ENCODE results near the gene TRAPPC12. TPM values are rescaled to one million over a fixed set of nuclear protein-coding genes. Genes with fewer than 3 reads are reported as not detected.

TRAPPC12 gene
- total RNA-seq, 1 experiment from 2014 or later: 77.0 TPM

DNA sequence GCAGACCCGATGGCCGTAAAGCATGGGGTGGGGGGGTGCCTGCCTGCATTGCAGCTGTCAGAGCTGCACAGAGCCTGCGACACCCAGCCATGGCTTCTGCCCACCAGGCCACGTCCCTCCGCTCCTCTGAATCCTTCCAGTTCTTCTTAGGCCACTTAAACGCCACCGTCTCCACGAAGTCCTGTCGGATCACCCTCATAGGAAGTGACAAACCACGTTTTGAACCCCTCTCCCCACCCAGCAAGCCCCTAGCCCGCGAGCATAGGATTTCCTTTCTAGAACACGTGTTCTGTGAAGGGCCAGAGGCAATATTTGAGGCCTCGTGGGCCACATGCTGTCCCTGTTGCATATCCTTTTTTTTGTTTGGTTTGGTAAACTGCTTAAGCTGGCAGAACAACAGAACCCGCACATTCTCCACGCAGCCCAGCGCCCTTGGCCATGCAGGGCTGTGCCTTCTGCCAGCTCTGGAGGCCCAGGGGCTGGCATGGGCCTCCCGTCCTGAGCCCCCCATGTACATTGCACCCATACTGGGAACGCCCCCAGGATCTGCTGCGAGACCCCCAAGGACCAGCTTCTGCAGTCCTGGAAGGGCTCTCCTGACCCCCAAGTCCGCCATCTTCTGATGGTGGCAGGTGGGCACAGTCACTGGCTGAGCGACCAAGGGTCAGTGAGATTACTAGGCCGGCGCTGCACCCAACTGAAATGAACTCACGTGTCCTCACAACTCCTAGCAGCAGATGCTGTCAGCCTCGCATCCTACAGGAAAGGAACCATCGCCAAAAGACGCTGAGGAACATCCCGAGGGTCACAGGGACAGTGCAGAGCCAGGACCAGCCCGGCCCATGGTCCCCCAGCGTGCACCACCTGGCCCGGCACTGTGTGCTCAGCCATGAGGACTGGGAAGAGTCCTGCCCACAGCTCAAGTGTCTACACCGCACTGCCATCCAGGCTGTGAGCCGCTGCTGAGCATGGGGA lies 104.8 kb downstream of the TRAPPC12 start:
- no peaks in the 10 kb centered on the region for H3K27me3 Mint-ChIP-seq (ENCODE audit: unreplicated experiment)
- intact Hi-C loops (cut with micrococcal nuclease; ENCODE audit: unreplicated experiment): no loop called here
- no TSS peak for BruUV-seq (replicated peaks)
- H3K4me3 Mint-ChIP-seq (ENCODE audit: low read depth, unreplicated experiment): no peak overlapping the region
- TF ChIP-seq, protein P1, sequence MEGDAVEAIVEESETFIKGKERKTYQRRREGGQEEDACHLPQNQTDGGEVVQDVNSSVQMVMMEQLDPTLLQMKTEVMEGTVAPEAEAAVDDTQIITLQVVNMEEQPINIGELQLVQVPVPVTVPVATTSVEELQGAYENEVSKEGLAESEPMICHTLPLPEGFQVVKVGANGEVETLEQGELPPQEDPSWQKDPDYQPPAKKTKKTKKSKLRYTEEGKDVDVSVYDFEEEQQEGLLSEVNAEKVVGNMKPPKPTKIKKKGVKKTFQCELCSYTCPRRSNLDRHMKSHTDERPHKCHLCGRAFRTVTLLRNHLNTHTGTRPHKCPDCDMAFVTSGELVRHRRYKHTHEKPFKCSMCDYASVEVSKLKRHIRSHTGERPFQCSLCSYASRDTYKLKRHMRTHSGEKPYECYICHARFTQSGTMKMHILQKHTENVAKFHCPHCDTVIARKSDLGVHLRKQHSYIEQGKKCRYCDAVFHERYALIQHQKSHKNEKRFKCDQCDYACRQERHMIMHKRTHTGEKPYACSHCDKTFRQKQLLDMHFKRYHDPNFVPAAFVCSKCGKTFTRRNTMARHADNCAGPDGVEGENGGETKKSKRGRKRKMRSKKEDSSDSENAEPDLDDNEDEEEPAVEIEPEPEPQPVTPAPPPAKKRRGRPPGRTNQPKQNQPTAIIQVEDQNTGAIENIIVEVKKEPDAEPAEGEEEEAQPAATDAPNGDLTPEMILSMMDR (IDR thresholded peaks at IDR 0.05; ENCODE audit: unreplicated experiment): no peak
- CTCF ChIA-PET: interaction anchor here (0.7 kb wide), 1 partner anchor 754 kb away, joined by 3 read pairs; no protein-coding TSS in a partner anchor
- H3K36me3 Mint-ChIP-seq (ENCODE audit: insufficient read depth, unreplicated experiment): peaks cover 19% of the 10 kb centered on the region
- H3K27ac Mint-ChIP-seq (ENCODE audit: unreplicated experiment): no peak overlapping the region
- DNase-seq: no peak
- no peaks in the 10 kb centered on the region for H3K4me1 Mint-ChIP-seq (ENCODE audit: low read depth, unreplicated experiment)
- no peaks in the 10 kb centered on the region for H3K9me3 Mint-ChIP-seq (ENCODE audit: low read depth, unreplicated experiment)

DNA sequence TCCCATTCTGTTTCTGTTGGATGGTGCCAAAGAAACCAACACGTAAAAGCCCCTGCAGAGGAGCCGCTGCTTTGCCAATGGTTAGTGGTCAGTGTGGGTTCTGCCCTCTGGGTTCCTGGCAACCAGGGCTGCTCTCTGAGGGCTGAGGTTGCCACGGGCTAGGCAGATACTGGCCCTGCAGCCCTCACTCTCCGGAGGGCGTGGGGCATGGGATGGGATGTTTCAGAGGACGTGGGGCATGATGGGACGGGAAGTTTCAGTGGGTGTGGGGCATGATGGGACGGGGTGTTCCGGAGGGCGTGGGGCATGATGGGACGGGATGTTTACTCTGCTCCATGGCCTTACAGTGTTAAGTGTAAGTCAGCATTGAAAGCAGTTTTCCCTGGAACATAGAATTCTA lies 105.7 kb downstream of the TRAPPC12 start:
- no peak overlapping the region for H3K27ac Mint-ChIP-seq (ENCODE audit: unreplicated experiment)
- CTCF ChIA-PET: no interaction called here
- no peak for DNase-seq
- no peak overlapping the region for H3K4me3 Mint-ChIP-seq (ENCODE audit: low read depth, unreplicated experiment)
- TF ChIP-seq, protein P1 (IDR thresholded peaks at IDR 0.05; ENCODE audit: unreplicated experiment): no peak
- H3K4me1 Mint-ChIP-seq (ENCODE audit: low read depth, unreplicated experiment): no peaks in the 10 kb centered on the region
- H3K27me3 Mint-ChIP-seq (ENCODE audit: unreplicated experiment): no peaks in the 10 kb centered on the region
- peaks cover 19% of the 10 kb centered on the region for H3K36me3 Mint-ChIP-seq (ENCODE audit: insufficient read depth, unreplicated experiment)
- no TSS peak for BruUV-seq (replicated peaks)
- H3K9me3 Mint-ChIP-seq (ENCODE audit: low read depth, unreplicated experiment): no peaks in the 10 kb centered on the region
- intact Hi-C loops (cut with micrococcal nuclease; ENCODE audit: unreplicated experiment): no loop called here

- no TSS peak for BruUV-seq (replicated peaks)
- TF ChIP-seq, protein P1 (IDR thresholded peaks at IDR 0.05; ENCODE audit: unreplicated experiment): no peak
- H3K4me1 Mint-ChIP-seq (ENCODE audit: low read depth, unreplicated experiment): no peaks in the 10 kb centered on the region
- no peak overlapping the region for H3K27ac Mint-ChIP-seq (ENCODE audit: unreplicated experiment)
- no peak overlapping the region for H3K4me3 Mint-ChIP-seq (ENCODE audit: low read depth, unreplicated experiment)
- H3K36me3 Mint-ChIP-seq (ENCODE audit: insufficient read depth, unreplicated experiment): peaks cover 14% of the 10 kb centered on the region
- DNase-seq: no peak
- H3K9me3 Mint-ChIP-seq (ENCODE audit: low read depth, unreplicated experiment): no peaks in the 10 kb centered on the region
- intact Hi-C loops (cut with micrococcal nuclease; ENCODE audit: unreplicated experiment): no loop called here
- CTCF ChIA-PET: no interaction called here
- no peaks in the 10 kb centered on the region for H3K27me3 Mint-ChIP-seq (ENCODE audit: unreplicated experiment)
Observed at GRCh38 chr2:3486047-3487027, 106.8 kb downstream of the TRAPPC12 start.

- Mint-ChIP-seq H3K27me3 (ENCODE audit: unreplicated experiment) (no peaks in the 10 kb centered on the region), H3K9me3 (ENCODE audit: low read depth, unreplicated experiment) (no peaks in the 10 kb centered on the region), H3K27ac (ENCODE audit: unreplicated experiment) (no peak overlapping the region), H3K4me3 (ENCODE audit: low read depth, unreplicated experiment) (no peak overlapping the region), H3K36me3 (ENCODE audit: insufficient read depth, unreplicated experiment) (peaks cover 10% of the 10 kb centered on the region), H3K4me1 (ENCODE audit: low read depth, unreplicated experiment) (no peaks in the 10 kb centered on the region)
- CTCF ChIA-PET: no interaction called here
- no peak for DNase-seq
- BruUV-seq (replicated peaks): no TSS peak
- intact Hi-C loops (cut with micrococcal nuclease; ENCODE audit: unreplicated experiment): no loop called here
- TF ChIP-seq, protein P1 (IDR thresholded peaks at IDR 0.05; ENCODE audit: unreplicated experiment): no peak
Observed at GRCh38 chr2:3487028-3487425, 107.5 kb downstream of the TRAPPC12 start.
